ENCODE data around the gene PDGFA.

DNA sequence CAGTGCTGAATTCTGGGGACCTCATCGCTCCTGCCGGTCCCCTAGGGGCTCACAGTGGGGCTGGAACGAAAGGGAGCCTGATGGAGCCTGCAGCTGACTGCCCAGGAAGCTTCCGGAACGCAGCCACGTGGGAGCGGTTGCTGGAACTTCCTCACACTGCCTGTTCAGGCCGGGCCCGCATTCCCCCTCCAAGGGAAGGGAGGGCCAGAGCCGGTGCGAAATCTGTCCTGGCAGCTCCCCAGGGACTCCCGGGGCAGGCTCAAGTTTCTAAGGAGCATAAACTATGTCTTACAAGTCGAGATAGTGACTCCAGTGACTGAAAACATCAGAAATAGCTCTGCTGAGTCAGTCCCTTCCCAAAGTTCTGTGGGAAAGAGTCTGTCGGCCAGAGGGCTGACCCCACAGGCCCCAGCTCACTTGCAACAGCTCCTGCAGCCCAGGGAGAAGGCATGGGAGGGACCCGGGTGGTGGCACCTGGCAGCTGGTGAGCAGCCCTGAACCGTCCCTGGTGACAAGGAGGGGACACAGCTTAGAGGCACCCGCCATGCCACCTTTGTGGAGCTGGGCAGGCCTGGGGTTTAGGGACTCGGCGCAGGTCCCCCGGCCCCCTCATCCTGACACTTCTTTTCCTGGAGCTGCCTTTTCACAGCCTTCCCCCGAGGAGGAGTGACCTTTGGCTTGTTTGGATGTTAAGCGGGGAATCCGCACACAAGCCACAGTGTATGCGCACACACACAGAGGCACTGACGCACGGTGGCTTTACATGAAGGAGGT is 47.6 kb downstream of the PDGFA start:
- TF ChIP-seq, protein P1, sequence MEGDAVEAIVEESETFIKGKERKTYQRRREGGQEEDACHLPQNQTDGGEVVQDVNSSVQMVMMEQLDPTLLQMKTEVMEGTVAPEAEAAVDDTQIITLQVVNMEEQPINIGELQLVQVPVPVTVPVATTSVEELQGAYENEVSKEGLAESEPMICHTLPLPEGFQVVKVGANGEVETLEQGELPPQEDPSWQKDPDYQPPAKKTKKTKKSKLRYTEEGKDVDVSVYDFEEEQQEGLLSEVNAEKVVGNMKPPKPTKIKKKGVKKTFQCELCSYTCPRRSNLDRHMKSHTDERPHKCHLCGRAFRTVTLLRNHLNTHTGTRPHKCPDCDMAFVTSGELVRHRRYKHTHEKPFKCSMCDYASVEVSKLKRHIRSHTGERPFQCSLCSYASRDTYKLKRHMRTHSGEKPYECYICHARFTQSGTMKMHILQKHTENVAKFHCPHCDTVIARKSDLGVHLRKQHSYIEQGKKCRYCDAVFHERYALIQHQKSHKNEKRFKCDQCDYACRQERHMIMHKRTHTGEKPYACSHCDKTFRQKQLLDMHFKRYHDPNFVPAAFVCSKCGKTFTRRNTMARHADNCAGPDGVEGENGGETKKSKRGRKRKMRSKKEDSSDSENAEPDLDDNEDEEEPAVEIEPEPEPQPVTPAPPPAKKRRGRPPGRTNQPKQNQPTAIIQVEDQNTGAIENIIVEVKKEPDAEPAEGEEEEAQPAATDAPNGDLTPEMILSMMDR (IDR thresholded peaks at IDR 0.05 in 4 of 5, conservative IDR thresholded peaks at IDR 0.05 in 1 of 5), result no peak
- no peak for TF ChIP-seq POLR2A (IDR thresholded peaks at IDR 0.05)
